Activated T-cell treated with anti-CD3 and anti-CD28 coated beads, Interleukin-2, amount 50 U/mL, for 24 hours (primary cell): ENCODE measurements around the gene ADAM15.
A peak's percentile ranks its signal among the peaks of the same experiment; 100 is the strongest.

Source experiments
- DNase-seq: peaks from one replicate; pipeline ENCODE4 v3.0.0-alpha.2; 2020
- H3K27ac Mint-ChIP-seq: 2 replicates; pipeline ENCODE4 v1.8.0; 2020; ENCODE audit warnings: mild to moderate bottlenecking, mixed read lengths
- H3K27me3 Mint-ChIP-seq: 2 replicates; pipeline ENCODE4 v1.8.0; 2020; ENCODE audit warnings: mixed read lengths
- H3K36me3 Mint-ChIP-seq: 2 replicates; pipeline ENCODE4 v1.8.0; 2020; ENCODE audit warnings: low read depth, mixed read lengths
- H3K4me1 Mint-ChIP-seq: 2 replicates; pipeline ENCODE4 v1.8.0; 2020; ENCODE audit warnings: low read depth, mixed read lengths
- H3K4me3 Mint-ChIP-seq: 2 replicates; pipeline ENCODE4 v1.8.0; 2020; ENCODE audit warnings: mild to moderate bottlenecking, moderate library complexity, mixed read lengths
- H3K9me3 Mint-ChIP-seq: 2 replicates; pipeline ENCODE4 v1.8.0; 2020; ENCODE audit warnings: mixed read lengths

ADAM15 gene

DNA sequence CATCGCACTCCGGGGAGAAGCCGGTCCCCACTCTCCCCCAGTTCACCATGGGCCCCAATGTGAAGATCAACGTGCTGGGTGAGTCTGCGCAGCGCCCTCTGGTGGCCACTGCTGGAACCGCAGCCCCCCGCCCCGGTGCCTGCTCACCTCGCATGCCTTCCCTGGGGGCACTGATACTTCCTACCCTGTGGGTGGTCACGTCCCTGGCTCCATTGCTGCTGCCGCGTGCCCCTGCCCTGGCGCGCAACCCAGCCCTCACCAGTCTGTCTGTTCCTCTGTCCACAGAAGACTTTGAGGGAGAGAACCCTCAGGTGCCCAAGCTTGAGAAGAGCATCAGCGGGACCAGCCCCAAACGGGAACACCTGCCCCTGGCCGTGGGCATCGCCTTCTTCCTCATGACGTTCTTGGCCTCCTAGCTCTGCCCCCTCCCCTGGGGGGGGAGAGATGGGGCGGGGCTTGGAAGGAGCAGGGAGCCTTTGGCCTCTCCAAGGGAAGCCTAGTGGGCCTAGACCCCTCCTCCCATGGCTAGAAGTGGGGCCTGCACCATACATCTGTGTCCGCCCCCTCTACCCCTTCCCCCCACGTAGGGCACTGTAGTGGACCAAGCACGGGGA lies 35.1 kb downstream of the ADAM15 start:
- Mint-ChIP-seq H3K4me3 (peak overlapping the region; percentile 92), H3K4me1 (peaks cover 39% of the 10 kb centered on the region), H3K36me3 (peaks cover 2% of the 10 kb centered on the region), H3K27ac (peak overlapping the region; percentile 72), H3K27me3 (peaks cover 32% of the 10 kb centered on the region), H3K9me3 (no peaks in the 10 kb centered on the region)
- peak; percentile 90 for DNase-seq

DNA sequence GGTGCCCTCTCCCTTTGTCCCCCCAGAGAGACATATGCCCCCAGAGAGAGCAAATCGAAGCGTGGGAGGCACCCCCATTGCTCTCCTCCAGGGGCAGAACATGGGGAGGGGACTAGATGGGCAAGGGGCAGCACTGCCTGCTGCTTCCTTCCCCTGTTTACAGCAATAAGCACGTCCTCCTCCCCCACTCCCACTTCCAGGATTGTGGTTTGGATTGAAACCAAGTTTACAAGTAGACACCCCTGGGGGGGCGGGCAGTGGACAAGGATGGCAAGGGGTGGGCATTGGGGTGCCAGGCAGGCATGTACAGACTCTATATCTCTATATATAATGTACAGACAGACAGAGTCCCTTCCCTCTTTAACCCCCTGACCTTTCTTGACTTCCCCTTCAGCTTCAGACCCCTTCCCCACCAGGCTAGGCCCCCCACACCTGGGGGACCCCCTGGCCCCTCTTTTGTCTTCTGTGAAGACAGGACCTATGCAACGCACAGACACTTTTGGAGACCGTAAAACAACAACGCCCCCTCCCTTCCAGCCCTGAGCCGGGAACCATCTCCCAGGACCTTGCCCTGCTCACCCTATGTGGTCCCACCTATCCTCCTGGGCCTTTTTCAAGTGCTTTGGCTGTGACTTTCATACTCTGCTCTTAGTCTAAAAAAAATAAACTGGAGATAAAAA lies 35.9 kb downstream of the ADAM15 start:
- Mint-ChIP-seq H3K9me3 (no peaks in the 10 kb centered on the region), H3K27me3 (peaks cover 26% of the 10 kb centered on the region), H3K4me1 (peaks cover 37% of the 10 kb centered on the region), H3K36me3 (peaks cover 2% of the 10 kb centered on the region), H3K27ac (no peak overlapping the region), H3K4me3 (no peak overlapping the region)
- no peak for DNase-seq

DNA sequence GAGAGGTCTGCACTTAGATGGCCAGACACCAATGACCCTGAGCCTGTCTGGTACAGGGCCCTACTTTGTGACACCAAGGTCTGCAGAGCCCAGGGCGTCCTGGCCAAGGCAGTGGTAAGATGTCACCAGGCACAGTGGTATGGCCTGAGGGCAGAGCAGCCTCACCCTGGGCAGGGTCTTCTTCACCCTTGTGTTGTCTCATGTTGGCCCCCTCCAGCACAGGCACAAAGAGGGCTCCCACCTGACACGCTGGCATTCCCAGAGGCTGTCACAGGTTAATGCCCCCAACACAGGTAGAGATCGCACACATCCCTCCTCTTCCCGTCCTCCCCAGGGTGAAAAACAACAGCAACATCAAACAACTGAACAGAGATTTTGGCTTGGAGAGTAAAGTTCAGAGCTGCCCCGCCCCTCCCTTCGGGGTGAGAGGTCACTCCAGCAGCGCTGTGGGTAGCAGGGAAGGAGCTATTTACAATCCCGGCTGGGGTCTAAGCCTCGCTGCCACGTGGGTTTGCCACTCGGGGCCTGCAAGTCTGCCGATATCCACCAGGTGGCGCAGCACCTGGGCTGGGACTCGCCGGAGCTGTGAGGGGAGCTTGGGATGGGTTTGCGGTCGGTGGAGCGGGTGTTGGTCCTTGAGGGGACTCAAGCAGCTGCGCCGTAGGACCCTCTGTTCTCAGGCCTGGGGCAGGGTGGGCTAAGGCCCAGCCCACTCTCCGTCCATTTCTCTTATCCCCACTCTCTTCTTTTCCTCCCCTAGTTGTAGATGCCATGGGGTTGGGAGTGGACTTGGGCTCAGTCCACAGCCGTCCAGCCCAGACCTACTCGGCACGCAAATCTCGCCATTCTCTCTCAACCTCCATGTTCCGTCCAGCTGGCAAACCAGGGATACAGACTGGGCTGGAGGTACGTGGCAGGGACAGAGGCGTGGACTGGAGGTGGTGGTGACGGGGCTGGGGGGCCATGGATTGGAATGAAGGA lies 40.2 kb downstream of the ADAM15 start:
- peak; percentile 89 for DNase-seq
- no peak overlapping the region for H3K4me3 Mint-ChIP-seq
- peaks cover 4% of the 10 kb centered on the region for H3K27me3 Mint-ChIP-seq
- no peaks in the 10 kb centered on the region for H3K9me3 Mint-ChIP-seq
- H3K36me3 Mint-ChIP-seq, result no peaks in the 10 kb centered on the region
- peaks cover 6% of the 10 kb centered on the region for H3K4me1 Mint-ChIP-seq
- H3K27ac Mint-ChIP-seq, result peak overlapping the region; percentile 55

GRCh38 chr1:155092131-155092530 lies 41.0 kb downstream of the ADAM15 start:
- Mint-ChIP-seq H3K9me3 (no peaks in the 10 kb centered on the region), H3K27ac (no peak overlapping the region), H3K27me3 (peaks cover 4% of the 10 kb centered on the region), H3K36me3 (no peaks in the 10 kb centered on the region), H3K4me3 (no peak overlapping the region), H3K4me1 (peaks cover 5% of the 10 kb centered on the region)
- DNase-seq, result no peak

DNA sequence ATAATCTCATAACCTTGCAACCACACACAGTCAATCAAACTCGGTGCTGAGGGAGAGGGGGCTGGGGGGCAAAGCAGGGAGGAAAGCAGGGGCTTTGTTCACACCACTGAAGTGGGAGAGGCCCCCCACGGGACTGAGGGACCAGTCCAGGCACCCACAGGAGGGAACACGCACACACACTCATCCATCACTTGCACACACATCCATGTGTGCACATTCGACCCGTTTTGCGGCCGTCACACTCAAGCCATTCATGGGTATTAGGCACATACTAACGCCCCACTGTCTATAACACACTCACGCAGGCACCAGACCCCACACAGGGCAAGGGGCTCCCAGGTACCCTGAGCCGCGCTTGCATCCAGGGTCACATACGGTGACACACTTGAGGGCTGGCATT lies 41.5 kb downstream of the ADAM15 start:
- peaks cover 5% of the 10 kb centered on the region for H3K4me1 Mint-ChIP-seq
- no peak overlapping the region for H3K27ac Mint-ChIP-seq
- DNase-seq, result no peak
- H3K36me3 Mint-ChIP-seq, result no peaks in the 10 kb centered on the region
- H3K27me3 Mint-ChIP-seq, result peaks cover 4% of the 10 kb centered on the region
- H3K9me3 Mint-ChIP-seq, result no peaks in the 10 kb centered on the region
- no peak overlapping the region for H3K4me3 Mint-ChIP-seq

DNA sequence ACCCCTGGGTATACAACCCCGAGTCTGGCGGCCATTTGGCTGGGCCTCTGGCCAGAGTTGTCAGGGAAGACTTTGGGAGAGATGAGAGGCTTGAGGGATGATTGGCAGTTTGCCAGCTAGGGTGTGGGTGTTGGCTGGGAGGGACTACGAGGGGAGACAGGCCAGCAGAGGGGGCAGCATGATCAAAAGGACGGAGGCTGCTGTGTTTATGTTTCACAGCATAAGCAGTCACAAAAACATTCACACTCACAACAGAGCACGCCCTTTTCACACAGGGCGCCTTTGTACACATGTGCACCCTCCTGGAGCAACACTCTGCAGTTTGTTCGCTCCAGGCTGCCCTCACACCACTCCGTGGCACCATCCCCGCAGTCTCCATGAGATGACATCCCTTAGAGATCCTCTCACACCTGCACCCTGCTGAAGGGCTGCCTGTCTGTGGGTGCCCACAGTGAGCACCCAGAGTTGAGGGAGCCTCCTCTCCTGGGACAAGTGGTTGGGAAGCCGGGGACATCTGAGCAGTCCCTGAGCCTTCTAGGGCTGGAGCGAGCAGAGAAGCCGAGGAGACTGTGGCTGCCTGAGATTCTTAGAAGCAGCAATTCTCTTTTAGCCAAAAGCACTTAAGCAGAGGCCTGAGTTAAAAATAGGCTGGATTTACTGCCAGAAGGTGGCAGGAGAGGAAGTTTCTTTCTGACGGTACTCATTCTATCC lies 43.0 kb downstream of the ADAM15 start:
- Mint-ChIP-seq H3K27ac (no peak overlapping the region), H3K4me3 (no peak overlapping the region), H3K4me1 (peaks cover 5% of the 10 kb centered on the region), H3K36me3 (no peaks in the 10 kb centered on the region), H3K27me3 (peaks cover 4% of the 10 kb centered on the region), H3K9me3 (no peaks in the 10 kb centered on the region)
- DNase-seq, result peak; percentile 34

- H3K4me3 Mint-ChIP-seq, result no peak overlapping the region
- H3K36me3 Mint-ChIP-seq, result no peaks in the 10 kb centered on the region
- no peak for DNase-seq
- H3K27ac Mint-ChIP-seq, result no peak overlapping the region
- peaks cover 4% of the 10 kb centered on the region for H3K27me3 Mint-ChIP-seq
- H3K4me1 Mint-ChIP-seq, result peaks cover 5% of the 10 kb centered on the region
- H3K9me3 Mint-ChIP-seq, result no peaks in the 10 kb centered on the region
Observed at GRCh38 chr1:155094622-155094948, 43.5 kb downstream of the ADAM15 start.

DNA sequence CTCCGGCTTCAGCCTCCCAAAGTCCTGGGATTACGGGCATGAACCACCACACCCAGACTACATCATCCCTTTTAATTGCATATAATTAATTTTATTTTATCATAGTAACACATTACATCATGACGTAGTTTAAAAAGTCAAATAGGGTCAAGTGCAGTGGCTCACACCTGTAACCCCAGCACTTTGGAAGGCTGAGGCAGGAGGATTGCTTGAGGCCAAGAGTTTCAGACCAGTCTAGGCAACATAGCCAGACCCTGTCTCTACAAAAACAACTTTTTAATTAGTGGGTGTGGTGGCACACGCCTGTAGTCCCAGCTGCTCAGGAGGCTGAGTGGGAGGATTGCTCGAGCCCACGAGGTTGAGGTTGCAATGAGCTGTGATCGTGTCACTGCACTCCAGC lies 48.2 kb downstream of the ADAM15 start:
- H3K4me1 Mint-ChIP-seq, result no peaks in the 10 kb centered on the region
- no peak overlapping the region for H3K27ac Mint-ChIP-seq
- no peaks in the 10 kb centered on the region for H3K9me3 Mint-ChIP-seq
- no peak overlapping the region for H3K4me3 Mint-ChIP-seq
- H3K27me3 Mint-ChIP-seq, result peaks cover 4% of the 10 kb centered on the region
- DNase-seq, result no peak
- no peaks in the 10 kb centered on the region for H3K36me3 Mint-ChIP-seq

- no peak overlapping the region for H3K4me3 Mint-ChIP-seq
- H3K36me3 Mint-ChIP-seq, result no peaks in the 10 kb centered on the region
- H3K27me3 Mint-ChIP-seq, result no peaks in the 10 kb centered on the region
- DNase-seq, result no peak
- no peaks in the 10 kb centered on the region for H3K4me1 Mint-ChIP-seq
- H3K27ac Mint-ChIP-seq, result no peak overlapping the region
- no peaks in the 10 kb centered on the region for H3K9me3 Mint-ChIP-seq
Observed at GRCh38 chr1:155103325-155103724, 52.2 kb downstream of the ADAM15 start.

DNA sequence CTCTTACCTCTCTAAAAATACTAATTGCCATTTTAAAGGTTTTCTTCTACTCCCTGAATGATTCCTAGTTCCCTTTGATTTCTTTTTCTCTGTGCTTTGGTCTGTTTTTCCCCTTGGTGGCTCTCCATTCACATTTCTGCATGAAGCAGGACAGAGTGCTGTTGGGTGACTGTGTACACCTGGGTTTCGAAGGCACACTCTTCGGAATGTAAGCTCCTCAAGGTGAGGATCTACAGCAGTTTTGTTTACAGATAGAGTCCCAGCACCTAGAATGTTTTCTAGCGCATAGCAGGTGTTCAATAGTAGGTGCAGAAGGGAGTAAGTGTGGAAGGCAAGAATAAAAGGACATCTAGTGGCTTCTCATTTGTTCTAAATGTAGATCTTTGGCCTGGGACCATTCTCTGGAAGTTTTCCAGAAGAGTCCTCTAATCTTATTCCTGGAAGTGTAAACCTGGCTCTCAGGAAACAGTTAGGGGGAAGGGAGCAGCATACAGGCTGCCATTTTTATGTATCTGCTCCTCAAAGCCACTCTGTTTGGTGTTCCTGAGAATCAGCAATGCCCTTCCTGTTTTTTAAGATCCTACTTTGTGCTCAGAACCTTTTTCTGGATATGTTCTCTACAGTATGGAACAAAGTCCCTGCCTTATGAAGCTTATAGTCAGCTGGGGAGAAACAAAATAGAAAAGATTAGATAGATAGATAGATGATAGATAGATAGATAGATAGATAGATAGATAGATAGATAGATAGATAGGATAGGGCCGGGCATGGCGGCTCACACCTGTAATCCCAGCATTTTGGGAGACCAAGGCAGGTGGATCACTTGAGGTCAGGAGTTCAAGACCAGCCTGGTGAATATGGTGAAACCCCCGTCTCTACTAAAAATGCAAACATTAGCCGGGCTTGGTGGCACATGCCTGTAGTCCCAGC lies 53.8 kb downstream of the ADAM15 start:
- Mint-ChIP-seq H3K27ac (no peak overlapping the region), H3K36me3 (no peaks in the 10 kb centered on the region), H3K9me3 (no peaks in the 10 kb centered on the region), H3K4me1 (no peaks in the 10 kb centered on the region), H3K4me3 (no peak overlapping the region), H3K27me3 (no peaks in the 10 kb centered on the region)
- no peak for DNase-seq

DNA sequence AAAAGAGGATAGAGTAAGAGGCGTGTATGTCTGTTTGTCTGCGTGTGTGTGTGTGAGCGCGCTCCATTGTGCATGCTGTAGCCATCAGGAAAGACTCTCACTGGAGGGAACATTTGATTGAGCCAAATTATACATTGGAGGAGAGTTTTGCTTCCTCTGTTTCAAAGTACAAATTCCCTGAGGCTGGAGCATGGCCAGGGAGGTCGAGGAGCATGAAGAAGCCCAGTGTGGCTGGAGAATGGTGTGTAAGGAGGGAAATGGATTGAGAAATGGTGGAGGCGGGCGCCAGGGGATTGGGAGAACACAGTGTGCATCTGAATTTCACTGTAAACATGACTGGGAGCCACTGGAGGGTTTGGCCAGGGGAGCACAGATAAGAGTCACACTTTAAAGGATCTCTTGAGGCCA lies 54.5 kb downstream of the ADAM15 start:
- Mint-ChIP-seq H3K4me3 (no peak overlapping the region), H3K9me3 (no peaks in the 10 kb centered on the region), H3K27ac (no peak overlapping the region), H3K4me1 (no peaks in the 10 kb centered on the region), H3K36me3 (no peaks in the 10 kb centered on the region), H3K27me3 (no peaks in the 10 kb centered on the region)
- DNase-seq, result no peak

DNA sequence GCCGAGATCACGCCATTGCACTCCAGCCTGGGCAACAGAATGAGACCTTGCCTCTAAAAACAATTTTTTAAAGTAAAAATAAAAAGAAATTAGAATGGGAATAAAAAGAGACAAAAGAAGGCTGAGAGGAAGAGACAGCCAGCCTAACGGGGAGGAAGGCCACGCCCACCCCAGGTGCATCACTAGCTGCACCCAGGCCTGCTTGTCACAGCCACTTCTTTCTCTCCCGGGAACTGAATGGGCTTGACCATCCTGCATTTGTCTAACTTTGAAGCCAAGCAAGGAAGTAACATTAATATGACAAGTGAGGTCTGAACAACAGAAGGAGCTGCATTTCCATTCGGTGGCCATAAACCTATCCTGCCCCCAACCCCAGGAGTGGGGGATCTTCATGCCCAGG lies 55.7 kb downstream of the ADAM15 start:
- Mint-ChIP-seq H3K9me3 (no peaks in the 10 kb centered on the region), H3K27me3 (no peaks in the 10 kb centered on the region), H3K4me1 (no peaks in the 10 kb centered on the region), H3K36me3 (no peaks in the 10 kb centered on the region), H3K27ac (no peak overlapping the region), H3K4me3 (no peak overlapping the region)
- DNase-seq, result no peak

- no peaks in the 10 kb centered on the region for H3K36me3 Mint-ChIP-seq
- no peak overlapping the region for H3K27ac Mint-ChIP-seq
- H3K4me1 Mint-ChIP-seq, result no peaks in the 10 kb centered on the region
- H3K27me3 Mint-ChIP-seq, result no peaks in the 10 kb centered on the region
- DNase-seq, result no peak
- H3K4me3 Mint-ChIP-seq, result no peak overlapping the region
- H3K9me3 Mint-ChIP-seq, result no peaks in the 10 kb centered on the region
Observed at GRCh38 chr1:155107309-155108264, 56.5 kb downstream of the ADAM15 start.
